SK-N-SH (cell line): Measurements from ENCODE around the gene GPC2. TPM values are rescaled to one million over a fixed set of nuclear protein-coding genes. Genes with fewer than 3 reads are reported as not detected.

Source experiments
- CTCF ChIA-PET: fragments of 300-600, 350-600 bp; formaldehyde crosslinking; extraction: SDS; loops from one replicate; lab custom pipeline; 2021; lab: Yijun Ruan, JAX
- POLR2A ChIA-PET: fragments of 350-600 bp; sonication (Branson Sonifier 250); formaldehyde crosslinking; extraction: SDS; loops from one replicate; lab custom pipeline; 2020; ENCODE audit warnings: antibody characterized with exemption, inconsistent platforms; lab: Yijun Ruan, JAX
- DNase-seq: peaks from one replicate; pipeline ENCODE4 v3.0.0; 2012
- H2AFZ ChIP-seq: fragments of 200-600 bp; sonication (generic); 2 replicates; pipeline ENCODE4 v1.8.1; 2016; ENCODE audit warnings: antibody characterized with exemption, mild to moderate bottlenecking, low read depth
- H3F3A ChIP-seq: fragments of 200-600 bp; sonication (generic); replicated peaks from 2 replicates; pipeline ENCODE3; 2016; ENCODE audit warnings: antibody characterized with exemption, mild to moderate bottlenecking; ENCODE audit not compliant: insufficient read depth
- H3K27ac ChIP-seq, 2 experiments: fragments of 200-500 bp in 1 of 2; fragments of 200-600 bp in 1 of 2; sonication (Bioruptor generic) in 1 of 2; sonication (generic), shearing (Covaris generic) in 1 of 2; 2 replicates each; pipeline versions ENCODE4 v1.5.1 to v1.6.1; 2014 to 2016; ENCODE audit warnings: low read depth in 2 of 2, inconsistent platforms in 1 of 2, low read length in 1 of 2, mild to moderate bottlenecking in 1 of 2, mixed read lengths in 1 of 2
- H3K27me3 ChIP-seq: fragments of 200-600 bp; sonication (generic), shearing (Covaris generic); 2 replicates; pipeline ENCODE4 v1.6.1; 2016; ENCODE audit warnings: mixed run types; ENCODE audit not compliant: insufficient read depth
- H3K36me3 ChIP-seq, 2 experiments: fragments of 200-500 bp in 1 of 2; fragments of 200-600 bp in 1 of 2; sonication (Bioruptor generic) in 1 of 2; sonication (generic) in 1 of 2; replicated peaks in 1 of 2; 2 replicates each; pipeline versions ENCODE3 to v1.5.1; 2014 to 2016; ENCODE audit warnings: low read length in 1 of 2, mild to moderate bottlenecking in 1 of 2; ENCODE audit not compliant: insufficient read depth in 2 of 2, control insufficient read depth in 1 of 2
- H3K4me1 ChIP-seq, 2 experiments: fragments of 200-500 bp in 1 of 2; fragments of 200-600 bp in 1 of 2; sonication (Bioruptor generic) in 1 of 2; sonication (generic), shearing (Covaris generic) in 1 of 2; 2 replicates each; pipeline versions ENCODE4 v1.5.1 to v1.6.1; 2014 to 2016; ENCODE audit warnings: low read depth in 1 of 2, low read length in 1 of 2, mixed run types in 1 of 2; ENCODE audit not compliant: insufficient read depth in 2 of 2, control insufficient read depth in 1 of 2
- H3K4me2 ChIP-seq: fragments of 200-600 bp; sonication (generic), shearing (Covaris generic); 2 replicates; pipeline ENCODE4 v1.6.1; 2017; ENCODE audit warnings: mixed run types
- H3K4me3 ChIP-seq, 2 experiments: fragments of 200-500 bp in 1 of 2; fragments of 200-600 bp in 1 of 2; sonication (Bioruptor generic) in 1 of 2; sonication (generic), shearing (Covaris generic) in 1 of 2; 2 replicates each; pipeline versions ENCODE4 v1.5.1 to v1.8.1; 2014 to 2016; ENCODE audit warnings: low read depth in 2 of 2, inconsistent platforms in 1 of 2, low read length in 1 of 2, mild to moderate bottlenecking in 1 of 2, mixed read lengths in 1 of 2, moderate library complexity in 1 of 2
- H3K79me2 ChIP-seq: fragments of 200-600 bp; sonication (generic); 2 replicates; pipeline ENCODE4 v1.8.1; 2017; ENCODE audit warnings: mild to moderate bottlenecking; ENCODE audit not compliant: insufficient read depth
- H3K9ac ChIP-seq: fragments of 200-600 bp; sonication (generic); 2 replicates; pipeline ENCODE4 v1.6.1; 2017; ENCODE audit warnings: mixed run types
- H3K9me2 ChIP-seq: fragments of 200-600 bp; sonication (generic); 2 replicates; pipeline ENCODE4 v1.6.1; 2017; ENCODE audit warnings: mixed run types
- H3K9me3 ChIP-seq: fragments of 200-600 bp; sonication (generic); 2 replicates; pipeline ENCODE4 v1.6.1; 2017; ENCODE audit warnings: mixed run types, mild to moderate bottlenecking, moderate library complexity
- H4K20me1 ChIP-seq: fragments of 200-600 bp; sonication (generic); 2 replicates; pipeline ENCODE4 v1.6.1; 2017; ENCODE audit warnings: mild to moderate bottlenecking, mixed run types; ENCODE audit not compliant: insufficient read depth
- ELF1 ChIP-seq: IDR thresholded peaks from 2 replicates; pipeline ENCODE4 v1.4.0; 2012
- EP300 ChIP-seq, 2 experiments: IDR thresholded peaks; 2 replicates each; pipeline versions ENCODE4 v1.4.0 to v1.6.1; 2012; ENCODE audit warnings: borderline replicate concordance in 1 of 2, low read depth in 1 of 2, low read length in 1 of 2
- EZH2phosphoT487 ChIP-seq: fragments of 200-600 bp; sonication (generic); IDR thresholded peaks from 2 replicates; pipeline ENCODE4 v1.6.1; 2017; ENCODE audit warnings: low read depth, mixed run types, mild to moderate bottlenecking, antibody characterized with exemption, moderate library complexity, borderline replicate concordance
- FOSL2 ChIP-seq: IDR thresholded peaks from 2 replicates; pipeline ENCODE4 v1.4.0; 2012; ENCODE audit warnings: low read depth, mild to moderate bottlenecking, moderate library complexity, borderline replicate concordance
- FOXM1 ChIP-seq: IDR thresholded peaks from 2 replicates; pipeline ENCODE4 v1.4.0; 2012; ENCODE audit warnings: low read depth, mild to moderate bottlenecking
- GABPA ChIP-seq: IDR thresholded peaks from 2 replicates; pipeline ENCODE4 v1.4.0; 2012; ENCODE audit warnings: low read depth, mild to moderate bottlenecking
- MXI1 ChIP-seq: IDR thresholded peaks from 2 replicates; pipeline ENCODE4 v1.6.1; 2012; ENCODE audit warnings: mild to moderate bottlenecking, low read depth, low read length, improper control_type of control experiment
- NFIC ChIP-seq: IDR thresholded peaks from 2 replicates; pipeline ENCODE4 v1.4.0; 2012; ENCODE audit warnings: borderline replicate concordance
- NRF1 ChIP-seq: IDR thresholded peaks from 2 replicates; pipeline ENCODE4 v1.6.1; 2012; ENCODE audit warnings: low read depth, mild to moderate bottlenecking, low read length
- RAD21 ChIP-seq: IDR thresholded peaks from 2 replicates; pipeline ENCODE4 v1.6.1; 2012; ENCODE audit warnings: mild to moderate bottlenecking, low read length
- RFX5 ChIP-seq: IDR thresholded peaks from 2 replicates; pipeline ENCODE4 v1.6.1; 2012; ENCODE audit warnings: mild to moderate bottlenecking, improper control_type of control experiment, low read length
- SIN3A ChIP-seq: IDR thresholded peaks from 2 replicates; pipeline ENCODE4 v1.6.1; 2012; ENCODE audit warnings: low read depth, mild to moderate bottlenecking, low read length, moderate library complexity, borderline replicate concordance
- TCF12 ChIP-seq: IDR thresholded peaks from 2 replicates; pipeline ENCODE4 v1.4.0; 2012
- TEAD4 ChIP-seq: IDR thresholded peaks from 2 replicates; pipeline ENCODE4 v1.4.0; 2012; ENCODE audit warnings: mild to moderate bottlenecking, borderline replicate concordance; ENCODE audit not compliant: insufficient read depth
- YY1 ChIP-seq: IDR thresholded peaks from 2 replicates; pipeline ENCODE4 v1.4.0; 2012; ENCODE audit warnings: low read depth, mild to moderate bottlenecking
- WGBS: methylation state at CpG from one replicate; pipeline ENCODE4 v1.1.6; 2017; ENCODE audit warnings: low lambda C conversion rate; 5-methylcytosine and 5-hydroxymethylcytosine counted together
- polyA plus RNA-seq, 3 experiments: library from polyadenylated mRNA; depleted of rRNA; stranded (reverse); fragments of >200 nt; gene quantifications; 2 replicates each; pipeline ENCODE4 v1.2.3, GENCODE V29; 2012
- TF ChIP-seq, protein P1 (sequence below): IDR thresholded peaks from 2 replicates; pipeline ENCODE4; 2012
- TF ChIP-seq, protein P2 (sequence below): IDR thresholded peaks from 2 replicates; pipeline ENCODE4 v1.4.0; 2012; ENCODE audit warnings: low read depth, borderline replicate concordance
- TF ChIP-seq, protein P3 (sequence below): IDR thresholded peaks from 2 replicates; pipeline ENCODE4 v1.6.1; 2012; ENCODE audit warnings: mild to moderate bottlenecking, low read depth, low read length, moderate library complexity
- TF ChIP-seq, protein P4 (sequence below): IDR thresholded peaks from 2 replicates; pipeline ENCODE4 v1.4.0; 2012; ENCODE audit warnings: low read depth
- TF ChIP-seq, protein P5 (sequence below): fragments of 150-350 bp; IDR thresholded peaks from 2 replicates; pipeline ENCODE4 v1.6.1; 2017; ENCODE audit warnings: antibody characterized with exemption, low read length, low read depth, borderline replicate concordance
- TF ChIP-seq, protein P6 (sequence below): fragments of 200-600 bp; sonication (generic); IDR thresholded peaks from 2 replicates; pipeline ENCODE4 v1.6.1; 2017; ENCODE audit warnings: antibody characterized with exemption, mild to moderate bottlenecking, moderate library complexity

Gene GPC2
- polyA plus RNA-seq, 1 of the 3 experiments (the other 2 are of a cell fraction) = 12.9 TPM

DNA sequence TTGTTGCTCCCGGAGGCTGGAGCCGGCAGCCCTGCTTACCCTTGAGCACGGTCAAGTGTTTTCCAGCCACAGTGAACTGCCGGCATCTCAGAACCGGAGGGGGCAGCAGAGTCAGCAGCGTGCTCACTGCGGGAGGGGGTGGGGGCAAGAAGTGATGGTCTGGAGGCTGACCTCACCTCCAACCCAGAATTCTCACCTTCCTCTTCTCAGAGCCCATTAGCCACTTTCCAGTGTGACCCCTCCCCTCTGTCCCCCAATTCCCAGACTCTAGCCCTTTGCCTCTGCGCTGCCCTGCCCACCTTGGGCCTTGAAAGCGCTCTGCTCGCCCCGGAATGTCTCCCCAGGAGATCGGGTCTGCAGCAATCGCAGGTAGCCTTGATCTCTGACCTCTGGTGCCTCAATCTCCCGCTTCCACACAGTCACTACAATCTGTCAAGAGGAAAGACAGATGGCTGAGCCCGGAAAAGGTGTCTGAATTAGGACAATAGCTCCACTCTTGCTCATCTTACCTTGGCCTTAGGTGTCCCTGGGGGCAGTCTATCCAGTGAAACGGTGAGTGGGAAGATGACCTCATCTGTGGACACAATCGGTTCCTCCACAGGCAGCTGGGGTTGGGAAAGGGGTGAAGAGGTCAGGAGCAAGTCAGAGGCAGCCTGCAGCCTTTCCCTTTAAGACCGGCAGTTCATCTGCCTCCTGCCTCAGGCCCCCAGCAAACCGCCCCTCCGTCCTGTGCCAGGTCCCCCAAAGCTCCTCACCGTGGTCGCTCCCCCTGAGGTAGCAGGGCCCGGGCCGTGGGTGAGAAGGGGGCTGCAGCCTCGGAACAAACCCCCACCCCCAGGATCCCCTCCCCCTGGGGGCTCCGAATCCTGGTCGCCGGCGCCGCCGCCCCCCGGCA, 19.6 kb downstream of the GPC2 start:
- H3K4me2 ChIP-seq = peak overlapping the region; percentile 100
- CTCF ChIA-PET = interaction anchor here (0.6 to 3.9 kb wide), 8 partner anchors 9 to 539 kb away, joined by 3 to 33 read pairs (median 3); partner anchors contain the start of genes GPC2, LAMTOR4 and STAG3
- peak overlapping the region; percentile 85 for H3K9ac ChIP-seq
- H3K4me3 ChIP-seq = peak overlapping the region; percentile 87 to 93
- peaks cover 11 to 19% of the 10 kb centered on the region in 2 experiments; a peak in 2 of 4 replicates for H3K4me1 ChIP-seq
- DNase-seq = peak; percentile 70
- H3K9me3 ChIP-seq = no peaks in the 10 kb centered on the region
- H3K27me3 ChIP-seq = no peaks in the 10 kb centered on the region
- H2AFZ ChIP-seq = no peak overlapping the region
- POLR2A ChIA-PET = interaction anchor here (0.9 to 4.3 kb wide), 4 partner anchors 9 to 115 kb away, joined by 3 to 25 read pairs (median 6); partner anchors contain the start of genes GPC2, LAMTOR4 and STAG3
- WGBS = 19% methylated on average over 28 of the region's 32 CpGs
- peak overlapping the region; percentile 36 to 62; a peak in 3 of 4 replicates for H3K27ac ChIP-seq
- no peaks in the 10 kb centered on the region for H3K9me2 ChIP-seq
- peaks cover 45% of the 10 kb centered on the region for H3K79me2 ChIP-seq
- H3F3A ChIP-seq = peaks cover 13% of the 10 kb centered on the region
- H4K20me1 ChIP-seq = peaks cover 20% of the 10 kb centered on the region
- peaks cover 27 to 39% of the 10 kb centered on the region in 2 experiments for H3K36me3 ChIP-seq
- TF ChIP-seq YY1 (no peak), TEAD4 (no peak), GABPA (no peak), EP300 (IDR thresholded peaks at IDR 0.05; ENCODE audit: borderline replicate concordance in 1 of 2, low read depth in 1 of 2, low read length in 1 of 2) (no peak), FOSL2 (peak; percentile 8; the same call in 1 of the 2 replicates), RFX5 (no peak), EZH2phosphoT487 (no peak), ELF1 (0 out of 2 replicates have a peak, but pooled peaks have one; percentile 24), NFIC (no peak), TCF12 (no peak), MXI1 (0 out of 2 replicates have a peak, but pooled peaks have one; percentile 37), SIN3A (0 out of 2 replicates have a peak, but pooled peaks have one; percentile 34), FOXM1 (no peak), NRF1 (no peak), RAD21 (no peak)
- TF ChIP-seq, protein P1, sequence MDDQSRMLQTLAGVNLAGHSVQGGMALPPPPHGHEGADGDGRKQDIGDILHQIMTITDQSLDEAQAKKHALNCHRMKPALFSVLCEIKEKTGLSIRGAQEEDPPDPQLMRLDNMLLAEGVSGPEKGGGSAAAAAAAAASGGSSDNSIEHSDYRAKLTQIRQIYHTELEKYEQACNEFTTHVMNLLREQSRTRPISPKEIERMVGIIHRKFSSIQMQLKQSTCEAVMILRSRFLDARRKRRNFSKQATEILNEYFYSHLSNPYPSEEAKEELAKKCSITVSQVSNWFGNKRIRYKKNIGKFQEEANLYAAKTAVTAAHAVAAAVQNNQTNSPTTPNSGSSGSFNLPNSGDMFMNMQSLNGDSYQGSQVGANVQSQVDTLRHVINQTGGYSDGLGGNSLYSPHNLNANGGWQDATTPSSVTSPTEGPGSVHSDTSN = peak; percentile 20; the same call in 1 of the 2 replicates
- TF ChIP-seq, protein P2, sequence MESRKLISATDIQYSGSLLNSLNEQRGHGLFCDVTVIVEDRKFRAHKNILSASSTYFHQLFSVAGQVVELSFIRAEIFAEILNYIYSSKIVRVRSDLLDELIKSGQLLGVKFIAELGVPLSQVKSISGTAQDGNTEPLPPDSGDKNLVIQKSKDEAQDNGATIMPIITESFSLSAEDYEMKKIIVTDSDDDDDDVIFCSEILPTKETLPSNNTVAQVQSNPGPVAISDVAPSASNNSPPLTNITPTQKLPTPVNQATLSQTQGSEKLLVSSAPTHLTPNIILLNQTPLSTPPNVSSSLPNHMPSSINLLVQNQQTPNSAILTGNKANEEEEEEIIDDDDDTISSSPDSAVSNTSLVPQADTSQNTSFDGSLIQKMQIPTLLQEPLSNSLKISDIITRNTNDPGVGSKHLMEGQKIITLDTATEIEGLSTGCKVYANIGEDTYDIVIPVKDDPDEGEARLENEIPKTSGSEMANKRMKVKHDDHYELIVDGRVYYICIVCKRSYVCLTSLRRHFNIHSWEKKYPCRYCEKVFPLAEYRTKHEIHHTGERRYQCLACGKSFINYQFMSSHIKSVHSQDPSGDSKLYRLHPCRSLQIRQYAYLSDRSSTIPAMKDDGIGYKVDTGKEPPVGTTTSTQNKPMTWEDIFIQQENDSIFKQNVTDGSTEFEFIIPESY = no peak
- TF ChIP-seq, protein P3, sequence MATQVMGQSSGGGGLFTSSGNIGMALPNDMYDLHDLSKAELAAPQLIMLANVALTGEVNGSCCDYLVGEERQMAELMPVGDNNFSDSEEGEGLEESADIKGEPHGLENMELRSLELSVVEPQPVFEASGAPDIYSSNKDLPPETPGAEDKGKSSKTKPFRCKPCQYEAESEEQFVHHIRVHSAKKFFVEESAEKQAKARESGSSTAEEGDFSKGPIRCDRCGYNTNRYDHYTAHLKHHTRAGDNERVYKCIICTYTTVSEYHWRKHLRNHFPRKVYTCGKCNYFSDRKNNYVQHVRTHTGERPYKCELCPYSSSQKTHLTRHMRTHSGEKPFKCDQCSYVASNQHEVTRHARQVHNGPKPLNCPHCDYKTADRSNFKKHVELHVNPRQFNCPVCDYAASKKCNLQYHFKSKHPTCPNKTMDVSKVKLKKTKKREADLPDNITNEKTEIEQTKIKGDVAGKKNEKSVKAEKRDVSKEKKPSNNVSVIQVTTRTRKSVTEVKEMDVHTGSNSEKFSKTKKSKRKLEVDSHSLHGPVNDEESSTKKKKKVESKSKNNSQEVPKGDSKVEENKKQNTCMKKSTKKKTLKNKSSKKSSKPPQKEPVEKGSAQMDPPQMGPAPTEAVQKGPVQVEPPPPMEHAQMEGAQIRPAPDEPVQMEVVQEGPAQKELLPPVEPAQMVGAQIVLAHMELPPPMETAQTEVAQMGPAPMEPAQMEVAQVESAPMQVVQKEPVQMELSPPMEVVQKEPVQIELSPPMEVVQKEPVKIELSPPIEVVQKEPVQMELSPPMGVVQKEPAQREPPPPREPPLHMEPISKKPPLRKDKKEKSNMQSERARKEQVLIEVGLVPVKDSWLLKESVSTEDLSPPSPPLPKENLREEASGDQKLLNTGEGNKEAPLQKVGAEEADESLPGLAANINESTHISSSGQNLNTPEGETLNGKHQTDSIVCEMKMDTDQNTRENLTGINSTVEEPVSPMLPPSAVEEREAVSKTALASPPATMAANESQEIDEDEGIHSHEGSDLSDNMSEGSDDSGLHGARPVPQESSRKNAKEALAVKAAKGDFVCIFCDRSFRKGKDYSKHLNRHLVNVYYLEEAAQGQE = no peak
- TF ChIP-seq, protein P4, sequence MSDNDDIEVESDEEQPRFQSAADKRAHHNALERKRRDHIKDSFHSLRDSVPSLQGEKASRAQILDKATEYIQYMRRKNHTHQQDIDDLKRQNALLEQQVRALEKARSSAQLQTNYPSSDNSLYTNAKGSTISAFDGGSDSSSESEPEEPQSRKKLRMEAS = peak; percentile 51
- TF ChIP-seq, protein P5, sequence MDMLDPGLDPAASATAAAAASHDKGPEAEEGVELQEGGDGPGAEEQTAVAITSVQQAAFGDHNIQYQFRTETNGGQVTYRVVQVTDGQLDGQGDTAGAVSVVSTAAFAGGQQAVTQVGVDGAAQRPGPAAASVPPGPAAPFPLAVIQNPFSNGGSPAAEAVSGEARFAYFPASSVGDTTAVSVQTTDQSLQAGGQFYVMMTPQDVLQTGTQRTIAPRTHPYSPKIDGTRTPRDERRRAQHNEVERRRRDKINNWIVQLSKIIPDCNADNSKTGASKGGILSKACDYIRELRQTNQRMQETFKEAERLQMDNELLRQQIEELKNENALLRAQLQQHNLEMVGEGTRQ = no peak
- TF ChIP-seq, protein P6, sequence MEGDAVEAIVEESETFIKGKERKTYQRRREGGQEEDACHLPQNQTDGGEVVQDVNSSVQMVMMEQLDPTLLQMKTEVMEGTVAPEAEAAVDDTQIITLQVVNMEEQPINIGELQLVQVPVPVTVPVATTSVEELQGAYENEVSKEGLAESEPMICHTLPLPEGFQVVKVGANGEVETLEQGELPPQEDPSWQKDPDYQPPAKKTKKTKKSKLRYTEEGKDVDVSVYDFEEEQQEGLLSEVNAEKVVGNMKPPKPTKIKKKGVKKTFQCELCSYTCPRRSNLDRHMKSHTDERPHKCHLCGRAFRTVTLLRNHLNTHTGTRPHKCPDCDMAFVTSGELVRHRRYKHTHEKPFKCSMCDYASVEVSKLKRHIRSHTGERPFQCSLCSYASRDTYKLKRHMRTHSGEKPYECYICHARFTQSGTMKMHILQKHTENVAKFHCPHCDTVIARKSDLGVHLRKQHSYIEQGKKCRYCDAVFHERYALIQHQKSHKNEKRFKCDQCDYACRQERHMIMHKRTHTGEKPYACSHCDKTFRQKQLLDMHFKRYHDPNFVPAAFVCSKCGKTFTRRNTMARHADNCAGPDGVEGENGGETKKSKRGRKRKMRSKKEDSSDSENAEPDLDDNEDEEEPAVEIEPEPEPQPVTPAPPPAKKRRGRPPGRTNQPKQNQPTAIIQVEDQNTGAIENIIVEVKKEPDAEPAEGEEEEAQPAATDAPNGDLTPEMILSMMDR = peak; percentile 44
